HG02610 (cell line): ENCODE measurements around the gene PRPF31.
"Not testable (repeated sequence)": the region's sequence is repeated elsewhere in the genome, so short reads cannot be mapped to it uniquely, and the experiment has no call there.

Experiments
- ATAC-seq: cut with Tn5 transposase; IDR thresholded peaks from one replicate; pipeline ENCODE4 v1.9.1; 2021; ENCODE audit warnings: mild to moderate bottlenecking, moderate library complexity; ENCODE audit not compliant: unreplicated experiment

PRPF31 gene

GRCh38 chr19:54115109-54116063 is at the start of gene PRPF31, which contains the start of gene TFPT:
PRPF31 (plus strand) TSS chr19:54115754; CDS start chr19:54118279, 2,525 bp downstream.
TFPT (minus strand) TSS chr19:54115657; CDS start chr19:54115269, 388 bp downstream.
- peak; percentile 81 for ATAC-seq

GRCh38 chr19:54069470-54069869 is 46.1 kb upstream of the PRPF31 start:
- ATAC-seq = no peak

- ATAC-seq = no peak
Observed at GRCh38 chr19:54073829-54074228, 41.7 kb upstream of the PRPF31 start.

- no peak for ATAC-seq
Observed at GRCh38 chr19:54074851-54075250, 40.7 kb upstream of the PRPF31 start.

- ATAC-seq = no peak
Observed at GRCh38 chr19:54077334-54077733, 38.2 kb upstream of the PRPF31 start.

- ATAC-seq = no peak
Observed at GRCh38 chr19:54081032-54081431, 34.5 kb upstream of the PRPF31 start, which contains the start of gene TARM1. TARM1 (minus strand) TSS chr19:54081365; CDS start chr19:54081340, 25 bp downstream.

GRCh38 chr19:54084410-54084809 is 31.1 kb upstream of the PRPF31 start:
- ATAC-seq = no peak

GRCh38 chr19:54094426-54095000 is 21.0 kb upstream of the PRPF31 start:
- ATAC-seq = no peak

- ATAC-seq = no peak
Observed at GRCh38 chr19:54095136-54095858, 20.3 kb upstream of the PRPF31 start.

GRCh38 chr19:54095859-54096616 is 19.5 kb upstream of the PRPF31 start:
- ATAC-seq = not testable (repeated sequence)

GRCh38 chr19:54096617-54097106 is 18.9 kb upstream of the PRPF31 start:
- no peak for ATAC-seq

- ATAC-seq = no peak
Observed at GRCh38 chr19:54099190-54099902, 16.2 kb upstream of the PRPF31 start.

- not testable (repeated sequence) for ATAC-seq
Observed at GRCh38 chr19:54099903-54100255, 15.7 kb upstream of the PRPF31 start.

- no peak for ATAC-seq
Observed at GRCh38 chr19:54100561-54100960, 15.0 kb upstream of the PRPF31 start, which contains the start of gene OSCAR. OSCAR (minus strand) TSS chr19:54100803; CDS start chr19:54100792, 11 bp downstream.

- ATAC-seq = peak; percentile 91
Observed at GRCh38 chr19:54102421-54103169, 13.0 kb upstream of the PRPF31 start, which contains the start of gene NDUFA3. NDUFA3 (plus strand) TSS chr19:54102855; CDS start chr19:54102879, 24 bp downstream.

GRCh38 chr19:54104998-54105715 is 10.4 kb upstream of the PRPF31 start:
- ATAC-seq = no peak

- ATAC-seq = no peak
Observed at GRCh38 chr19:54105796-54106195, 9.8 kb upstream of the PRPF31 start.

- ATAC-seq = no peak
Observed at GRCh38 chr19:54106716-54107115, 8.8 kb upstream of the PRPF31 start.
